ENCODE data around the gene ADA. TPM values are rescaled to one million over a fixed set of nuclear protein-coding genes. Genes with fewer than 3 reads are reported as not detected.

Gene ADA
- total and polyA plus RNA-seq, 2 of the 13 experiments (the other 11 are each of a cell fraction or from before 2014, with no cell fraction given), result 2.5 to 11.3 TPM

- TF ChIP-seq TCF12 (IDR thresholded peaks at IDR 0.05) (no peak), TCF12 (CRISPR knock-in tag; IDR thresholded peaks at IDR 0.05) (no peak), GRHL1 (CRISPR knock-in tag; conservative IDR thresholded peaks at IDR 0.05) (no peak), MAX (IDR thresholded peaks at IDR 0.05) (peak; percentile 40), MED1 (CRISPR knock-in tag; IDR thresholded peaks at IDR 0.05) (no peak), EEA1 (CRISPR knock-in tag; IDR thresholded peaks at IDR 0.05; ENCODE audit: borderline replicate concordance) (peak; percentile 39; the same call in 1 of the 2 replicates), POLR2G (IDR thresholded peaks at IDR 0.05; ENCODE audit: low read depth, low read length) (no peak), KMT2B (CRISPR knock-in tag; IDR thresholded peaks at IDR 0.05) (0 out of 2 replicates have a peak, but pooled peaks have one; percentile 24), SMAD1 (CRISPR knock-in tag; IDR thresholded peaks at IDR 0.05; ENCODE audit: borderline replicate concordance, low read depth) (peak; percentile 79; the same call in 1 of the 2 replicates), AHDC1 (CRISPR knock-in tag; IDR thresholded peaks at IDR 0.05; ENCODE audit: borderline replicate concordance) (no peak), ERF (CRISPR knock-in tag; IDR thresholded peaks at IDR 0.05) (no peak), KDM6A (CRISPR knock-in tag; IDR thresholded peaks at IDR 0.05; ENCODE audit: low read depth) (0 out of 2 replicates have a peak, but pooled peaks have one; percentile 11)
- TF ChIP-seq, protein P1, sequence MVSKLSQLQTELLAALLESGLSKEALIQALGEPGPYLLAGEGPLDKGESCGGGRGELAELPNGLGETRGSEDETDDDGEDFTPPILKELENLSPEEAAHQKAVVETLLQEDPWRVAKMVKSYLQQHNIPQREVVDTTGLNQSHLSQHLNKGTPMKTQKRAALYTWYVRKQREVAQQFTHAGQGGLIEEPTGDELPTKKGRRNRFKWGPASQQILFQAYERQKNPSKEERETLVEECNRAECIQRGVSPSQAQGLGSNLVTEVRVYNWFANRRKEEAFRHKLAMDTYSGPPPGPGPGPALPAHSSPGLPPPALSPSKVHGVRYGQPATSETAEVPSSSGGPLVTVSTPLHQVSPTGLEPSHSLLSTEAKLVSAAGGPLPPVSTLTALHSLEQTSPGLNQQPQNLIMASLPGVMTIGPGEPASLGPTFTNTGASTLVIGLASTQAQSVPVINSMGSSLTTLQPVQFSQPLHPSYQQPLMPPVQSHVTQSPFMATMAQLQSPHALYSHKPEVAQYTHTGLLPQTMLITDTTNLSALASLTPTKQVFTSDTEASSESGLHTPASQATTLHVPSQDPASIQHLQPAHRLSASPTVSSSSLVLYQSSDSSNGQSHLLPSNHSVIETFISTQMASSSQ (IDR thresholded peaks at IDR 0.05; ENCODE audit: low read depth), result no peak
- TF ChIP-seq, protein P1 (CRISPR knock-in tag; IDR thresholded peaks at IDR 0.05; ENCODE audit: borderline replicate concordance), result 0 out of 2 replicates have a peak, but pooled peaks have one; percentile 17
- TF ChIP-seq, protein P2, sequence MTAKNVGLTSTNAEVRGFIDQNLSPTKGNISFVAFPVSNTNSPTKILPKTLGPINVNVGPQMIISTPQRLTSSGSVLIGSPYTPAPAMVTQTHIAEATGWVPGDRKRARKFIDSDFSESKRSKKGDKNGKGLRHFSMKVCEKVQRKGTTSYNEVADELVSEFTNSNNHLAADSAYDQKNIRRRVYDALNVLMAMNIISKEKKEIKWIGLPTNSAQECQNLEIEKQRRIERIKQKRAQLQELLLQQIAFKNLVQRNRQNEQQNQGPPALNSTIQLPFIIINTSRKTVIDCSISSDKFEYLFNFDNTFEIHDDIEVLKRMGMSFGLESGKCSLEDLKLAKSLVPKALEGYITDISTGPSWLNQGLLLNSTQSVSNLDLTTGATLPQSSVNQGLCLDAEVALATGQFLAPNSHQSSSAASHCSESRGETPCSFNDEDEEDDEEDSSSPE (CRISPR knock-in tag; IDR thresholded peaks at IDR 0.05), result 0 out of 2 replicates have a peak, but pooled peaks have one; percentile 30
These were observed 9.0 kb downstream of the ADA start (continued) for GRCh38 chr20:44642203-44643153.

Data from HepG2 (cell line).